Measurements from ENCODE around the gene MAP3K5.
A peak's percentile ranks its signal among the peaks of the same experiment; 100 is the strongest.

DNA sequence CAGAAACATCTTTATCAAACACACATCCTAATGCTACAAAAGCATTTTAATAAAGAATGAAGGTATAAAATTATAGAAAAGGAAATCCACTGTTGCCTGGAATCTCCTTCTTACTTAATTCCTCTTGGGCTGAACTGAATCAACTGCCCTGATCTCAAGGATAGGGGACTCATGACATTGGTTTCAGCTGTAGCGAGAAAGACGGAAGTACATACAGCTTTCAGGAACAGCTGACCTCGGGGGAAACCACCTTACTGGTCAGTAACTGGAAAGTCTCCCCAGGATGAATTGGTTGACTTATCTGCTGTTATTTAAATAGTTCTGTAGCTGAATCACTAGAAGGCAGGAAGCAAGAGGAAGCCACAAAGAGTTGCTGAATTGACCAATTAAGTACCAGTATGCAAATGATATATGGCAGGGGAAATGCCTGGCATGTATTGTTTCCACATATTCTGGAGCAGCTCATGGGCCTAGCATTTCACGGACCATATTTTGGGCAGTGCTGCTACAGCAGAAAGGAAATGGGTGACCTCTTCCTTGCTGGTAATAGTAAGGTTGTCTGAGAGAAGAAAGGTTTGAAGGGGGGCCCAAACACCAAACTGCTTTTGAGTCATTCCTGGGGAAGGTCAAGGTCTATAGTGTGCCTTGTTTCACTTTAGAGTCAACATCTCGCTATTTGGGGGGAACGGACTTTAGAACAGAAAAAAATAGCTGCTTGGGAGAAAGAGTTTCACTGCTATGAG is 198.4 kb downstream of the MAP3K5 start:
- no peak for TF ChIP-seq CTCF (IDR thresholded peaks at IDR 0.05; ENCODE audit: extremely low read depth in 1 of 2, insufficient read depth in 1 of 2, low read depth in 1 of 2, low read length in 2 of 2)
- TF ChIP-seq JUN (IDR thresholded peaks at IDR 0.05; ENCODE audit: borderline replicate concordance, insufficient read depth, insufficient read length, low read depth) = peak; percentile 86
- no peak for TF ChIP-seq EZH2 (IDR thresholded peaks at IDR 0.05; ENCODE audit: borderline replicate concordance, low read depth, low read length, severe bottlenecking)
- TF ChIP-seq POLR2A (IDR thresholded peaks at IDR 0.05; ENCODE audit: low read depth, low read length) = no peak
- no peak for TF ChIP-seq MAX (IDR thresholded peaks at IDR 0.05; ENCODE audit: insufficient read depth, insufficient read length)
- TF ChIP-seq FOS (IDR thresholded peaks at IDR 0.05; ENCODE audit: borderline replicate concordance, insufficient read depth, low read length) = peak; percentile 82

Measured in endothelial cell of umbilical vein (primary cell).